ENCODE results near the gene POLR2M.

GRCh38 chr15:57741089-57741488 is 34.6 kb downstream of the POLR2M start:
- no peak for TF ChIP-seq CTCF (IDR thresholded peaks at IDR 0.05)
- TF ChIP-seq EZH2 (IDR thresholded peaks at IDR 0.05) = no peak
